HG03558 (cell line): ENCODE measurements around the gene SSBP4.

Source experiments
- ATAC-seq: cut with Tn5 transposase; IDR thresholded peaks from one replicate; pipeline ENCODE4 v1.9.1; 2021; ENCODE audit warnings: moderate number of reproducible peaks; ENCODE audit not compliant: unreplicated experiment; ENCODE audit errors: extremely low read depth

Gene SSBP4

DNA sequence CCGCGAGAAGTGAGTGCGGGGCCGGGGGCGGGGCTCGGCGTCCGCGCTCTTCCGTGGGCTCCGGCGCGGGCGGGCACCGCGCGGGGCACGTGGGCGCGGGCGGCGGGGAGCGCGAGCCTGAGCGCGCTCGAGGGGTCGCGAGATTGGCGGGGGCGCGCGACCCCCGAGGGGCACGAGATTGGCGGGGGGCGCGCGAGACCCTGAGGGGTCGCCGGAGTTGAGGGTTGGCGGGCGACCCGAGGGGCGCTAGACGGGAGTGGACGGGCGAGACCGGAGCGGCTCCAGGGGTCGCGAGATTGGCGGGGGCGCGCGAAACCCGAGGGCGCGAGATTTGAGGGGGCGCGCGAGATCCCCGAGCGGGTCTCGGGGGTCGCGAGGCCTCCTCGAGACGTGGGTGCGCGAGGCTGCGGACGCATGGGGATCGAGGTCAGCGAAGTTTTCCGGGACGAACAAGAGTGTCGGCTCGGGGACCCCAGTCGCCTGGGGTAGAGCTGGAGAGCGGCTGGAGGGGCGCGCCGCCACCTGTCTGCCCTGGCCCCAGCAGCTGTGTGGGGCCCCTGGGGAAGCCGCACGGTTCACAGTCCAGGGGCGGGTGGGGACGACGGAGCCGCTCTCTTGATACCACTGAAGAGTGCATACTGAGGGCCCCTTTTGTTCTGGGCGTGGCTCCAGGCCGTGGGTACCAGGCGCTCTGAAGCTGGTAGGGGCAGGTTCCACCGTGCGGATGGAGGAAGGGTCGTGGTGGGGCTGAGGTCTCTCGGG, 682 bp downstream of the SSBP4 start:
- no peak for ATAC-seq

GRCh38 chr19:18420930-18421329, 1.7 kb downstream of the SSBP4 start:
- no peak for ATAC-seq

DNA sequence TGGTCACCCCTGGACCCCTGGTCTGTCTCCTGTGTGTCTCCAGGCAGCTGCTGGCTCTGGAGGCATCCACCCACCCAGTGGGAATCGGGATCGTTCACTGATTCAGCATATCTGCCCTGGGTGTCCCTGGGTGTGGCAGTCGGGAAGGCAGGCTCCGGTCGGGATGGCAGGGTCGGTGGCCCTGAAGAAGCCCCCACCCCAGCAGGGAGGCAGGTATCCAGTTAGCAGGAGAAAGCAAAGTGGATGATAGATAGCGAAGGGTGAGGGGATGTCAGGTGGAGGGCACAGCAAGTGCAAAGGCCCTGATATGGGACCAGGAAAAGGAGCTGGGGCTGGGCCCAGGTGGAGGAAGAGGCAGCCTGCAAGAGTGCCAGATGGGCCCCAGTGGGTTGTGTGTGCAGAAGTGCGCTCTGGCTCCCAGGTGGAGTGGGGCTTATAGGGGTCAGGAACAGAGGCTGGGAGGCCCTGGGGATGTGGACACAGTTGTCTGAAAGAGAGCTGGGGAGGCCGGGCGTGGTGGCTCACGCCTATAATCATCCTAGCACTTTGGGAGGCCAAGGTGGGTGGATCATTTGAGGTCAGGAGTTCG, 2.3 kb downstream of the SSBP4 start:
- no peak for ATAC-seq

GRCh38 chr19:18422530-18423191, 3.5 kb downstream of the SSBP4 start:
- no peak for ATAC-seq

DNA sequence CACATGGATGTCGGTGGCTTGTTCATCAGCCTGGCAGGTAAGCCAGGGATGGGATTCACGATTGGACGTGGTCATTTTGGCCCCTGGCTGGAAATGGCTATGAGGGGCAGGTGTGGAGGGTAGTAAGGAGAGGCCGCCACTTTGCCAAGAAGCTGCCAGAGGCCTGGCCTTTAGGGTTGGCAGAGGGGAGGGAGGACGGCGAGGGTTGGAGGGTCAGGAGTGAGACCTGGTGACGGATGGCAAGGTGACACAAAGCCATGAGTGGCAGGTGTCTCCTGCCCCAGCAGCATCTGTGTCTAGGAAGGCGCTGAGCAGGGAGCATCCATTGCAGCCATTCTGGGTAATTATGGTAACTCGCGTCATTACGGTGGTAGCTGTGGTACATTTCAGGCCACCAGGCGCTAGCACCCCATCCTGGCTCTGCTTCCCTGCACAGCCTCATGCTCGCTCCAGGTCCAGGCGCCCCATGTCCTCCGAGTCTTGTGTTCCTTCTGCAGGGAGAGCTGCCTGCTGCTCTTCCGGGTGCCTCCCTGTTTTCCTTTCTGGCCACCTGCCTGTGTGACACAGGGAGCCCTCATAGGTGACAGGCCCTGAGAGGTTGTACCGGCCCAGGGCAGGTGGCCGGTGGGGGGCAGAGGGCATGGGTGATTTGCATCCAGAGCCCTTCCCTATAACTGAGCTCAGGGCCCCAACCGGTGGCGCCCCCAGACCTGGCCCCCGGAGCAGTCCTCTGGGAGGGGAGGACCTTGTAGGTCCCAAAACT, 4.2 kb downstream of the SSBP4 start:
- no peak for ATAC-seq

DNA sequence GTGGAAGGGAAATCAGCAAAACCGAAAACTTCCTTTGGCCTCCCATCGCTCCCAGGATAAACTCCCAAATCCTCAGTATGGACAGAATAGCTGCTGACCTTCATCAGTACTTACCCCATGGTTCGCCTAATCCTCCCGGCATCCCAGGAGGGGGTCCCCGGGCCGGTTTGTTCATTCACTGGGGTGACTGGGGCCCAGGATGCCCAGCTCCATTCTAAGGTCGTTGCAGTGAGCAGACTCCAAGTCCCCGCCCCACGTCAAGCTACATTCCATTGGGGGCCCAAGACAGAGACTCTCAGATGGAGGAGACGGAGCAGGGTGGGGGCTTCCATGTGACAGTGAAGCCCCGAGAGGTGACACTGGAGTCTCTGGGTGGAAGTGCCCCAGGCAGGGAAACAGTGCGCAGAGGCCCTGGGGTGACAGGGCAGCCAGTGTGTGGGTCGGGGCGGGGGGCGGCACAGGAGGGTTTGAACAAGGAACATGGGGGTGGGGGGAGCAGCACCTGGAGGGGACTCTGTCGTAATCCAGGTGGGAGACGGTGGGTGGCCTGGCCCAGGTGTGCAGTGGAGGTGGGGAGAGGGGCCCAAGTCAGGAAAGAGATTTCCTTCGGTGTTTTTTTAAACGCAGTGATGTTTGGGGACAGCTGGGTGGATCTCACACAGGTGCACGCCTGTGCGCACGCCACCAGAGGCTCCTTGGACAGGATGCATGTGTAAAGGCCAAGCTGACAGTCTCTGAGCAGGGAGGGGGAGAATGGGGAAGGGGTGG, 5.1 kb downstream of the SSBP4 start:
- ATAC-seq = no peak

DNA sequence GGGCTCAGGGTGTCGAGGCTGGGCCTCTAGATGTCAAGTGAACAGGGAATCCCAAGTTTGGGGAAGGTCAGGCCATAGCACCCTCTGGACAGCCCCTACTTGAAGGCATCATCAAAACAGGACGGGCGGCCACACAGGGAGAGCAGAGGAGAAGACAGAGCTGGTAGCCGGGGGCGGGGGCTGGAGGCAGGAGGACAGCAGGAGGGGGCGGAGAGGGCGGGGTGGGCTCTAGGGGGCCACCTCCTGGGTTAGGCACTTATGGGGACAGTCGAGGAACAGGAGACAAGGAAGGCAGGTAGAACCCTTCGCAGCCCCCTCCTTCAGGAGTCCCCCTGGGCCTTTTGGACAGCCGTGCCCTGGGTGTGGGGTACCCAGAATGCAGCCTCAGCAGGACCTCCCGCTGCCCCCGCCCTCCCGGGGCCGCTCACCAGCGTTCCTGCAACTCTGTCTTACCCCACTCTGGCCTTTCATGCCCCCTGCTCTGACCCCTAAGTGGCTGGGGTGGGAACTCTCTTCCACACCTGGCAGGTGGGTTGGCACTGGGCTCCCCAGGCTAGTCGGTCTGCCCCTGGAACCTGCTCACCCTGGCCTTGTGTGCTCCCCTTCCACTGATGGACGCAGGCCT, 5.8 kb downstream of the SSBP4 start:
- ATAC-seq = no peak

DNA sequence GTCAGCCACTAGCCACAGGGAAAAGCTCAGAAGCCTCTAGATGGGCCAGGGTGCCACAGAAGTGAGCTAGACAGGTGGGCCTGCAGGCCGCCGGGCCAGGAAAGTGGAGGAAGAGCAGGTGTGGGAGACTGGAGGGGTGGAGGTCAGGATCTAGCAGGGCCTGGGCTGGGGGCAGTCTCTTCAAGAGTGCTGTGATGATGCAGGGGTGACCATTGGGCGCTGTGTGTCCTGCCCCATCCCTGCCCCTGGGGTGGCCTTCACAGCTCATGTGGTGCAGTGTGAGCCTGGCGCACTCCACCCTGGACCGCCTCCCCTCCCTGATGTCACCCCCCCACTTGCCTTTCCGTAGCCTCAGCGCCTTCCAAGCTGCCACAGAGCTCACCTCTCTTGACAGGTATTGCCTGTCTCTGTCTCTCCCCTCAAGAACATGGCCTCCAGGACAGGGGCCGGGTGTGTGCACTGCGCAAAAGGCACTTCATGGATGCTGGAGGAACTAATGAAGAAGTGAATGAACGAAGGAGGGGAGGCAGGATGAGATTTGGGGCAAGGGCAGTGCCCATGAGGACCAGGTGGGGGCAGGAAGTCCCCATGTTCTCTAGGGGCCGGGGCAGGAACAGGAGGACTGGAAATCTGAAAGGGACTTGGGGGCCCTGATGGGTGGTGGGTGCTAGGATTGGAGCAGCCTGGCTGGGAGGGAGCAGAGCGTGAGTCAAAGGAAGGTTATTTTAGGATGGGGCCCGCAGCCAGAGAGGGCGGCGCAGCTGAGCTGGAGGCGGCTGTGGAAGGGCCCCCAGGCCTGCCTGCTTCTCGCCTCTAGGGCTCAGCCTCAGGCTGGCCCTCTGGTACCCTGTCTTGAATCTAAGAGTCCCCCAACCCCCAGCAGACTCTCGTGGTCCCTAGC, 6.6 kb downstream of the SSBP4 start:
- no peak for ATAC-seq

- no peak for ATAC-seq
Measured at GRCh38 chr19:18426416-18426767, 7.2 kb downstream of the SSBP4 start.

- ATAC-seq = no peak
Measured at GRCh38 chr19:18427080-18427742, 8.0 kb downstream of the SSBP4 start.

DNA sequence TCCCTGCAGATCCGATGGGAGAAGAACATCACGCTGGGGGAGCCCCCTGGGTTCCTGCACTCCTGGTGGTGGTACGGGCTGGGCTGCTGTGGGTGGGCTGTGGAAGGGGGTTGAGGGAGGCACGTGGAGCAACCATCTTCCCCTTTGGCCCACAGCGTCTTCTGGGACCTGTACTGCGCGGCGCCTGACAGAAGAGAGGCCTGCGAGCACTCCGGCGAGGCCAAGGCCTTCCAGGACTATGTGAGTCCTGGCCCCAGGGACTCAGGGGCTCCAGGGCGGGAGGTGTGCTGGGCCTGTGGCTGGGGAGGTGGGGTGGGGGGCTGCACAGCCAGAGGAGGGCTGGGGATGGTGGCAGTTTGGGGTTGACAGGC, 8.5 kb downstream of the SSBP4 start:
- no peak for ATAC-seq

DNA sequence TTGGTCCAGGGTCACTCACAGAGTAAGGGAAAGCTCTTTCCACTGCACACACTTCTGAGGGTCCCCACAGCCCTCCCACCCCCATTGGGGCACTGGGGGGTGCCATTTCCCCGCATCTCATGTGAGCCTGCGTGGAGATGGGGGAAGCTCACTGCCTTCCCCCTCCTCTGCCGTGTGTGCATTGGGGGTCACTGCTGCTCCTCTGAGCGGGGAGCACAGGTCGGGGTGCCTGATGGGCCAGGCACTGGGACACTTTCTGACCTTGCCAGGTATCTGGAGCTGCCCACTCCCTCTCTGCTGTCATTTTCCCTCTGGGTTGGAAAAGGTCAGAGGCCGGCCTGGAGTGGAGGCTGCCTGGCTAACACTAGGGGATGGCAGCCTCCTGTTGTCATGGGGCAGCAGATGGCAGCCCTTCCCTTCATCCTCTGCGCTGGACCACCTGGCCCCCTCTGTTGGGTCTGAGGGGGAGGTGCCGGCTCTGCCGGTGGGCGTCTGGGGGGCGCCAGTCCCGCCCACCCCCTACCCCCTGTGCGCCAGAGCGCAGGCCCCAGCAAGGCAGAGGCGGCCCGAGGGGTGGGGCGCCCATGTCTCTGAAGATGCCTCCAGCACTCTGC, 9.1 kb downstream of the SSBP4 start:
- no peak for ATAC-seq

- no peak for ATAC-seq
Measured at GRCh38 chr19:18428787-18429674, 9.8 kb downstream of the SSBP4 start.

DNA sequence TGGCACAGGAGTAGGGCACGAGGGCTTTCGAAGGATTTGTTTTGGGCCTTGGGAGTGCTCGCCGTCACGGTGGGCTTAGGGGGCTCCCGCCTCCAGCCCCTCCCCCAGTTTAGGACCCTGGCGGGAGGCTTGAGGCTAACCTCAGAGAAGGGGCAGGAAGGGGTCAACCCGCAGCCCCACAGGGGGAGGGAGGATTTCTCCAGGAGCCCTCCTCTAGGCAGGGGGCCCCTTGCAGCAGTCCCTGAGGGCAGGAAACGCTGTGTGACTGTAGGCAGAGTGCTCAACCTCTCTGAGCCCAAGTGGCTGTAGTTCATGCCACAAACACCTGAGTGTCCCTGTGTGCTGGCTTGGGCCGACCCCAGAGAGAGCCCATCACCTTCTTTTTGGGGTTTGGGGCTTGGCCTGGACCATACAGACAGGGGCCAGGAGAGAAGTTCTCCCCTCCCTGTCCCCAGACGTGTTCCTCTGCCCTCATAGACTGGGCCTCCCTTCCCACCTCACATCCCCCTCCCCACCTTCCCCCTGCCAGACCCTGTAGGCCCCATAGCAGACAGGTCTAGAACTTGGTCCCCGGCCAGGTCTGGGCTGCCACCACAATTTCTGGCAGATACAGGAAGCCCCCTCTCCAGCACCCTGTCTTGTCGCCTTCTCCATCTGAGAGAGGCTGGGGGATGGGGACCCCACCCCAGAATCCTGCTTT, 10.7 kb downstream of the SSBP4 start:
- ATAC-seq = no peak

GRCh38 chr19:18430417-18431144, 11.4 kb downstream of the SSBP4 start:
- ATAC-seq = no peak
